Neural progenitor cell (in vitro differentiated cells): ENCODE data around the gene KIAA0232.
"Not testable (repeated sequence)": the region's sequence is repeated elsewhere in the genome, so short reads cannot be mapped to it uniquely, and the experiment has no call there.

Experiments used
- EZH2 ChIP-seq: fragments of 200-600 bp; sonication (generic); IDR thresholded peaks from 2 replicates; pipeline ENCODE4 v1.6.1; 2017; ENCODE audit warnings: antibody characterized with exemption, mild to moderate bottlenecking, moderate library complexity
- EZH2phosphoT487 ChIP-seq: fragments of 200-600 bp; sonication (generic); IDR thresholded peaks from 2 replicates; pipeline ENCODE4 v1.6.1; 2017; ENCODE audit warnings: antibody characterized with exemption
- TF ChIP-seq, protein P1 (sequence below): fragments of 200-600 bp; sonication (generic); IDR thresholded peaks from 2 replicates; pipeline ENCODE4 v1.5.1; 2017; ENCODE audit warnings: antibody characterized with exemption, mild to moderate bottlenecking

DNA sequence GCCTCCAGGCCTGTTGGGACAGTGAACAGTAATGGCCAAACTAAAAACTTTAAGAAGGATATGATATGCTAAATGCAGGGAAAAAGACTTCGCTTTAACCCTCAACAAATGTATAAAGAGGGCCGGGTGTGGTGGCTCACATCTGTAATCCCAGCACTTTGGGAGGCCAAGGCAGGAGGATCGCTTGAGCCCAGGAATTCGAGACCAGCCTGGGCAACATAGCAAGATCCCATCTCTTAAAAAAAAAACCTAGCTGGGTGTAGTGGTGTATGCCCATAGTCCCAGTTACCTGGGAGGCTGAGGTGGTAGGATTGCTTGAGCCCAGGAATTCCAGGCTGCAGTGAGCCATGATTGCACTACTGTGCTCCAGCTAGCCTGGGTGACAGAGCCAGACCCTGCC is 14.8 kb downstream of the KIAA0232 start:
- TF ChIP-seq, protein P1, sequence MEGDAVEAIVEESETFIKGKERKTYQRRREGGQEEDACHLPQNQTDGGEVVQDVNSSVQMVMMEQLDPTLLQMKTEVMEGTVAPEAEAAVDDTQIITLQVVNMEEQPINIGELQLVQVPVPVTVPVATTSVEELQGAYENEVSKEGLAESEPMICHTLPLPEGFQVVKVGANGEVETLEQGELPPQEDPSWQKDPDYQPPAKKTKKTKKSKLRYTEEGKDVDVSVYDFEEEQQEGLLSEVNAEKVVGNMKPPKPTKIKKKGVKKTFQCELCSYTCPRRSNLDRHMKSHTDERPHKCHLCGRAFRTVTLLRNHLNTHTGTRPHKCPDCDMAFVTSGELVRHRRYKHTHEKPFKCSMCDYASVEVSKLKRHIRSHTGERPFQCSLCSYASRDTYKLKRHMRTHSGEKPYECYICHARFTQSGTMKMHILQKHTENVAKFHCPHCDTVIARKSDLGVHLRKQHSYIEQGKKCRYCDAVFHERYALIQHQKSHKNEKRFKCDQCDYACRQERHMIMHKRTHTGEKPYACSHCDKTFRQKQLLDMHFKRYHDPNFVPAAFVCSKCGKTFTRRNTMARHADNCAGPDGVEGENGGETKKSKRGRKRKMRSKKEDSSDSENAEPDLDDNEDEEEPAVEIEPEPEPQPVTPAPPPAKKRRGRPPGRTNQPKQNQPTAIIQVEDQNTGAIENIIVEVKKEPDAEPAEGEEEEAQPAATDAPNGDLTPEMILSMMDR = not testable (repeated sequence)
- not testable (repeated sequence) for TF ChIP-seq EZH2, EZH2phosphoT487
